ENCODE results near the gene HIGD1B. TPM values are rescaled to one million over a fixed set of nuclear protein-coding genes. Genes with fewer than 3 reads are reported as not detected.

Gene HIGD1B
- total RNA-seq, 4 donors from 2014 or later = 1.1 to 2.5 (median 1.5) TPM

GRCh38 chr17:44881145-44881544 lies 33.5 kb downstream of the HIGD1B start:
- Histone ChIP-seq H3K4me1 (no peaks in the 10 kb centered on the region), H3K27ac (no peak overlapping the region), H3K9me3 (no peaks in the 10 kb centered on the region), H3K4me3 (no peak overlapping the region), H3K36me3 (peaks cover 3 to 100% of the 10 kb centered on the region in 2 donors), H3K27me3 (no peaks in the 10 kb centered on the region)
- ATAC-seq = no peak
- 81 to 83% methylated on average over 4 of the region's 4 CpGs for WGBS, 2 donors (ENCODE audit: low coverage in 1 of 2)
- TF ChIP-seq CTCF (IDR thresholded peaks at IDR 0.05) = no peak

- Histone ChIP-seq H3K36me3 (peaks cover 3 to 91% of the 10 kb centered on the region in 2 donors), H3K27me3 (no peaks in the 10 kb centered on the region), H3K9me3 (no peaks in the 10 kb centered on the region), H3K4me3 (no peak overlapping the region), H3K27ac (no peak overlapping the region), H3K4me1 (peaks cover 0 to 5% (median 0%) of the 10 kb centered on the region in 3 donors)
- TF ChIP-seq POLR2AphosphoS5 (IDR thresholded peaks at IDR 0.05) (no peak), POLR2A (IDR thresholded peaks at IDR 0.05) (no peak), CTCF (IDR thresholded peaks at IDR 0.05) (no peak), EP300 (IDR thresholded peaks at IDR 0.05) (no peak)
- no peak for ATAC-seq
- WGBS, 2 donors (ENCODE audit: low coverage in 1 of 2) = 82 to 88% methylated on average over 2 of the region's 2 CpGs
These were observed 37.3 kb downstream of the HIGD1B start for GRCh38 chr17:44884941-44885340.

- no peak for ATAC-seq
- Histone ChIP-seq H3K36me3 (peaks cover 0 to 87% of the 10 kb centered on the region in 2 donors), H3K27ac (no peak overlapping the region), H3K9me3 (no peaks in the 10 kb centered on the region), H3K4me1 (peaks cover 0 to 12% (median 0%) of the 10 kb centered on the region in 3 donors), H3K4me3 (no peak overlapping the region), H3K27me3 (no peaks in the 10 kb centered on the region)
- TF ChIP-seq POLR2AphosphoS5 (IDR thresholded peaks at IDR 0.05) = no peak
- TF ChIP-seq POLR2A (IDR thresholded peaks at IDR 0.05) = no peak
- TF ChIP-seq CTCF (IDR thresholded peaks at IDR 0.05) = no peak
- TF ChIP-seq EP300 (IDR thresholded peaks at IDR 0.05) = no peak
- 50 to 80% methylated on average over 1 of the region's 1 CpG for WGBS, 2 donors (ENCODE audit: low coverage in 1 of 2)
These were observed 39.3 kb downstream of the HIGD1B start for GRCh38 chr17:44887016-44887415.

GRCh38 chr17:44887971-44888954 lies 40.6 kb downstream of the HIGD1B start:
- H3K27me3 ChIP-seq = no peaks in the 10 kb centered on the region
- H3K4me3 ChIP-seq = no peak overlapping the region
- no peaks in the 10 kb centered on the region for H3K9me3 ChIP-seq
- TF ChIP-seq CTCF (IDR thresholded peaks at IDR 0.05) (no peak), POLR2AphosphoS5 (IDR thresholded peaks at IDR 0.05) (no peak), EP300 (IDR thresholded peaks at IDR 0.05) (no peak)
- peaks cover 0 to 87% of the 10 kb centered on the region in 2 donors for H3K36me3 ChIP-seq
- H3K4me1 ChIP-seq = peaks cover 0 to 12% (median 0%) of the 10 kb centered on the region in 3 donors
- WGBS, 2 donors (ENCODE audit: low coverage in 1 of 2) = 78 to 91% methylated on average over 8 to 10 of the region's 10 CpGs
- no peak for ATAC-seq
- no peak overlapping the region for H3K27ac ChIP-seq

GRCh38 chr17:44889003-44889402 lies 41.3 kb downstream of the HIGD1B start:
- Histone ChIP-seq H3K27ac (no peak overlapping the region), H3K9me3 (no peaks in the 10 kb centered on the region), H3K27me3 (no peaks in the 10 kb centered on the region), H3K36me3 (peaks cover 0 to 87% of the 10 kb centered on the region in 2 donors), H3K4me3 (no peak overlapping the region), H3K4me1 (peaks cover 0 to 12% (median 0%) of the 10 kb centered on the region in 3 donors)
- ATAC-seq = no peak
- no peak for TF ChIP-seq POLR2A (IDR thresholded peaks at IDR 0.05)
- TF ChIP-seq POLR2AphosphoS5 (IDR thresholded peaks at IDR 0.05) = no peak
- TF ChIP-seq EP300 (IDR thresholded peaks at IDR 0.05) = no peak
- no peak for TF ChIP-seq CTCF (IDR thresholded peaks at IDR 0.05)
- WGBS, 2 donors (ENCODE audit: low coverage in 1 of 2) = 71 to 97% methylated on average over 7 of the region's 7 CpGs
